ENCODE results near the gene JMJD1C. TPM values are rescaled to one million over a fixed set of nuclear protein-coding genes. Genes with fewer than 3 reads are reported as not detected.

The JMJD1C gene
- total and polyA plus RNA-seq, 10 of the 15 experiments (the other 5 are each of a cell fraction or from before 2014, with no cell fraction given) = 31.2 to 83.3 (median 49.5) TPM

DNA sequence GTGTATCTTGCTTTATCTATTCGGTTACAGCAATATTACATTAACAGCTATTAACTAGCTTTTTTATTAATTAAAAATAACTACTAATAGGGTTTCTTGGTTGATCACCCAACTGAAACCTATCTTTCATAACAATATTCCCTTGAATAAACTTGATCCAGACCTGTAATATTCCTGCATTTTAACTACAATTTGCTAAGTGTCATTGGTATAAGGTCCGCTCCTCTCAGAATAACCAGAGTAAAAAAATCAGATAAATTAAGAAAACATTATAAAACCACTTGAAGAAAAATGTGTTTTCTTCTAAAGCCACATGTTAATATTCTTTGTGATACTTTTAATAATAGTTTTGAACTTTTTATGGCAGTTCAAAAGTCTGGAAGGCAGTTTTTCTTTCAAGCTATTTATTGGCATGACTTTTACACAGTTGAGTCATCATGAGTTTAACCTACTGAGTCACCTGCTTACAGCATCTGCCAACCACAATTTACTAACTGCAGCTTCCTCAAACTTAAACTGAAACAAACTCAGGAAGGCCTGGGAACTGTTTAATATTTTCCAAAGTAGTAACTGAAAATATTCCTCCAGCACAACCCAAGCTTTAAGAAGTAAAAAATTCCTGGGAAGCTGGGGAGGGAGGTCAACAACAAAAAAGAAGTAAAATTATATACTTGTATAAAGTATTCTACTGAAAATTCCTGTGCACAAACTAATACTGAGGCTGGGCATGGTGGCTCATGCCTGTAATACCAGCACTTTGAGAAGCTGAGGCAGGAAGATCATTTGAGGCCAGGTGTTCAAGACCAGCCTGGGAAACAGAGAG is 229.5 kb downstream of the JMJD1C start (continued):
- TF ChIP-seq YBX1 (IDR thresholded peaks at IDR 0.05) (no peak), SMAD5 (IDR thresholded peaks at IDR 0.05; ENCODE audit: low read depth) (no peak), RFX5 (IDR thresholded peaks at IDR 0.05; ENCODE audit: low read depth, low read length) (no peak), RCOR1 (conservative IDR thresholded peaks at IDR 0.05; ENCODE audit: low read depth, low read length) (no peak), ETV6 (conservative IDR thresholded peaks at IDR 0.05 in 1 of 2, IDR thresholded peaks at IDR 0.05 in 1 of 2; ENCODE audit: borderline replicate concordance in 1 of 2, low read depth in 1 of 2) (peak in 1 of 2 experiments; percentile 48; a peak in 1 of 4 replicates), PAX8 (IDR thresholded peaks at IDR 0.05) (no peak), ZNF622 (IDR thresholded peaks at IDR 0.05) (no peak), SMARCA5 (IDR thresholded peaks at IDR 0.05) (no peak), HDGF (IDR thresholded peaks at IDR 0.05) (no peak), ATF7 (IDR thresholded peaks at IDR 0.05; ENCODE audit: low read depth) (peak; percentile 77), STAT1 (conservative IDR thresholded peaks at IDR 0.05) (no peak), IRF4 (IDR thresholded peaks at IDR 0.05; ENCODE audit: low read depth, low read length) (peak; percentile 24; the same call in 1 of the 2 replicates), CHD1 (IDR thresholded peaks at IDR 0.05; ENCODE audit: low read depth, low read length) (no peak), KLF5 (IDR thresholded peaks at IDR 0.05; ENCODE audit: partially characterized antibody) (no peak), POLR2A (IDR thresholded peaks at IDR 0.05; ENCODE audit: low read depth, low read length) (no peak), CHD4 (IDR thresholded peaks at IDR 0.05) (no peak)
- TF ChIP-seq, protein P1, sequence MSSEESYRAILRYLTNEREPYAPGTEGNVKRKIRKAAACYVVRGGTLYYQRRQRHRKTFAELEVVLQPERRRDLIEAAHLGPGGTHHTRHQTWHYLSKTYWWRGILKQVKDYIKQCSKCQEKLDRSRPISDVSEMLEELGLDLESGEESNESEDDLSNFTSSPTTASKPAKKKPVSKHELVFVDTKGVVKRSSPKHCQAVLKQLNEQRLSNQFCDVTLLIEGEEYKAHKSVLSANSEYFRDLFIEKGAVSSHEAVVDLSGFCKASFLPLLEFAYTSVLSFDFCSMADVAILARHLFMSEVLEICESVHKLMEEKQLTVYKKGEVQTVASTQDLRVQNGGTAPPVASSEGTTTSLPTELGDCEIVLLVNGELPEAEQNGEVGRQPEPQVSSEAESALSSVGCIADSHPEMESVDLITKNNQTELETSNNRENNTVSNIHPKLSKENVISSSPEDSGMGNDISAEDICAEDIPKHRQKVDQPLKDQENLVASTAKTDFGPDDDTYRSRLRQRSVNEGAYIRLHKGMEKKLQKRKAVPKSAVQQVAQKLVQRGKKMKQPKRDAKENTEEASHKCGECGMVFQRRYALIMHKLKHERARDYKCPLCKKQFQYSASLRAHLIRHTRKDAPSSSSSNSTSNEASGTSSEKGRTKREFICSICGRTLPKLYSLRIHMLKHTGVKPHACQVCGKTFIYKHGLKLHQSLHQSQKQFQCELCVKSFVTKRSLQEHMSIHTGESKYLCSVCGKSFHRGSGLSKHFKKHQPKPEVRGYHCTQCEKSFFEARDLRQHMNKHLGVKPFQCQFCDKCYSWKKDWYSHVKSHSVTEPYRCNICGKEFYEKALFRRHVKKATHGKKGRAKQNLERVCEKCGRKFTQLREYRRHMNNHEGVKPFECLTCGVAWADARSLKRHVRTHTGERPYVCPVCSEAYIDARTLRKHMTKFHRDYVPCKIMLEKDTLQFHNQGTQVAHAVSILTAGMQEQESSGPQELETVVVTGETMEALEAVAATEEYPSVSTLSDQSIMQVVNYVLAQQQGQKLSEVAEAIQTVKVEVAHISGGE (CRISPR knock-in tag; IDR thresholded peaks at IDR 0.05) = no peak
- TF ChIP-seq, protein P2, sequence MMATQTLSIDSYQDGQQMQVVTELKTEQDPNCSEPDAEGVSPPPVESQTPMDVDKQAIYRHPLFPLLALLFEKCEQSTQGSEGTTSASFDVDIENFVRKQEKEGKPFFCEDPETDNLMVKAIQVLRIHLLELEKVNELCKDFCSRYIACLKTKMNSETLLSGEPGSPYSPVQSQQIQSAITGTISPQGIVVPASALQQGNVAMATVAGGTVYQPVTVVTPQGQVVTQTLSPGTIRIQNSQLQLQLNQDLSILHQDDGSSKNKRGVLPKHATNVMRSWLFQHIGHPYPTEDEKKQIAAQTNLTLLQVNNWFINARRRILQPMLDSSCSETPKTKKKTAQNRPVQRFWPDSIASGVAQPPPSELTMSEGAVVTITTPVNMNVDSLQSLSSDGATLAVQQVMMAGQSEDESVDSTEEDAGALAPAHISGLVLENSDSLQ (IDR thresholded peaks at IDR 0.05) = no peak
- TF ChIP-seq, protein P3, sequence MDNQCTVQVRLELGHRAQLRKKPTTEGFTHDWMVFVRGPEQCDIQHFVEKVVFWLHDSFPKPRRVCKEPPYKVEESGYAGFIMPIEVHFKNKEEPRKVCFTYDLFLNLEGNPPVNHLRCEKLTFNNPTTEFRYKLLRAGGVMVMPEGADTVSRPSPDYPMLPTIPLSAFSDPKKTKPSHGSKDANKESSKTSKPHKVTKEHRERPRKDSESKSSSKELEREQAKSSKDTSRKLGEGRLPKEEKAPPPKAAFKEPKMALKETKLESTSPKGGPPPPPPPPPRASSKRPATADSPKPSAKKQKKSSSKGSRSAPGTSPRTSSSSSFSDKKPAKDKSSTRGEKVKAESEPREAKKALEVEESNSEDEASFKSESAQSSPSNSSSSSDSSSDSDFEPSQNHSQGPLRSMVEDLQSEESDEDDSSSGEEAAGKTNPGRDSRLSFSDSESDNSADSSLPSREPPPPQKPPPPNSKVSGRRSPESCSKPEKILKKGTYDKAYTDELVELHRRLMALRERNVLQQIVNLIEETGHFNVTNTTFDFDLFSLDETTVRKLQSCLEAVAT (IDR thresholded peaks at IDR 0.05) = 0 out of 2 replicates have a peak, but pooled peaks have one; percentile 40
- TF ChIP-seq, protein P4, sequence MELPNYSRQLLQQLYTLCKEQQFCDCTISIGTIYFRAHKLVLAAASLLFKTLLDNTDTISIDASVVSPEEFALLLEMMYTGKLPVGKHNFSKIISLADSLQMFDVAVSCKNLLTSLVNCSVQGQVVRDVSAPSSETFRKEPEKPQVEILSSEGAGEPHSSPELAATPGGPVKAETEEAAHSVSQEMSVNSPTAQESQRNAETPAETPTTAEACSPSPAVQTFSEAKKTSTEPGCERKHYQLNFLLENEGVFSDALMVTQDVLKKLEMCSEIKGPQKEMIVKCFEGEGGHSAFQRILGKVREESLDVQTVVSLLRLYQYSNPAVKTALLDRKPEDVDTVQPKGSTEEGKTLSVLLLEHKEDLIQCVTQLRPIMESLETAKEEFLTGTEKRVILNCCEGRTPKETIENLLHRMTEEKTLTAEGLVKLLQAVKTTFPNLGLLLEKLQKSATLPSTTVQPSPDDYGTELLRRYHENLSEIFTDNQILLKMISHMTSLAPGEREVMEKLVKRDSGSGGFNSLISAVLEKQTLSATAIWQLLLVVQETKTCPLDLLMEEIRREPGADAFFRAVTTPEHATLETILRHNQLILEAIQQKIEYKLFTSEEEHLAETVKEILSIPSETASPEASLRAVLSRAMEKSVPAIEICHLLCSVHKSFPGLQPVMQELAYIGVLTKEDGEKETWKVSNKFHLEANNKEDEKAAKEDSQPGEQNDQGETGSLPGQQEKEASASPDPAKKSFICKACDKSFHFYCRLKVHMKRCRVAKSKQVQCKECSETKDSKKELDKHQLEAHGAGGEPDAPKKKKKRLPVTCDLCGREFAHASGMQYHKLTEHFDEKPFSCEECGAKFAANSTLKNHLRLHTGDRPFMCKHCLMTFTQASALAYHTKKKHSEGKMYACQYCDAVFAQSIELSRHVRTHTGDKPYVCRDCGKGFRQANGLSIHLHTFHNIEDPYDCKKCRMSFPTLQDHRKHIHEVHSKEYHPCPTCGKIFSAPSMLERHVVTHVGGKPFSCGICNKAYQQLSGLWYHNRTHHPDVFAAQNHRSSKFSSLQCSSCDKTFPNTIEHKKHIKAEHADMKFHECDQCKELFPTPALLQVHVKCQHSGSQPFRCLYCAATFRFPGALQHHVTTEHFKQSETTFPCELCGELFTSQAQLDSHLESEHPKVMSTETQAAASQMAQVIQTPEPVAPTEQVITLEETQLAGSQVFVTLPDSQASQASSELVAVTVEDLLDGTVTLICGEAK (IDR thresholded peaks at IDR 0.05; ENCODE audit: borderline replicate concordance) = no peak

Measured in GM12878 (cell line).